Activated naive CD8-positive, alpha-beta T cell (primary cell): Measurements from ENCODE around the gene SYT1.

Experiments used
- H3K27ac Mint-ChIP-seq: one replicate; pipeline ENCODE4 v1.8.0; 2021; ENCODE audit warnings: mixed read lengths
- H3K27me3 Mint-ChIP-seq: one replicate; pipeline ENCODE4 v1.8.0; 2021; ENCODE audit warnings: mixed read lengths
- H3K36me3 Mint-ChIP-seq: one replicate; pipeline ENCODE4 v1.8.0; 2021; ENCODE audit warnings: mixed read lengths
- H3K4me1 Mint-ChIP-seq: one replicate; pipeline ENCODE4 v1.8.0; 2021; ENCODE audit warnings: low read depth, mixed read lengths
- H3K4me3 Mint-ChIP-seq: one replicate; pipeline ENCODE4 v1.8.0; 2021; ENCODE audit warnings: mild to moderate bottlenecking, mixed read lengths
- H3K9me3 Mint-ChIP-seq: one replicate; pipeline ENCODE4 v1.8.0; 2021; ENCODE audit warnings: low read depth, mixed read lengths

Gene SYT1

GRCh38 chr12:79337662-79338290 lies 473.2 kb downstream of the SYT1 start:
- no peaks in the 10 kb centered on the region for H3K27me3 Mint-ChIP-seq
- H3K36me3 Mint-ChIP-seq, result no peaks in the 10 kb centered on the region
- no peak overlapping the region for H3K4me3 Mint-ChIP-seq
- no peak overlapping the region for H3K27ac Mint-ChIP-seq
- no peaks in the 10 kb centered on the region for H3K4me1 Mint-ChIP-seq
- no peaks in the 10 kb centered on the region for H3K9me3 Mint-ChIP-seq

GRCh38 chr12:79344855-79345847 lies 480.6 kb downstream of the SYT1 start:
- H3K9me3 Mint-ChIP-seq, result no peaks in the 10 kb centered on the region
- no peak overlapping the region for H3K27ac Mint-ChIP-seq
- H3K4me3 Mint-ChIP-seq, result no peak overlapping the region

GRCh38 chr12:79347866-79348265 lies 483.3 kb downstream of the SYT1 start:
- no peaks in the 10 kb centered on the region for H3K36me3 Mint-ChIP-seq
- H3K4me1 Mint-ChIP-seq, result no peaks in the 10 kb centered on the region
- no peaks in the 10 kb centered on the region for H3K27me3 Mint-ChIP-seq
- H3K27ac Mint-ChIP-seq, result no peak overlapping the region
- H3K9me3 Mint-ChIP-seq, result no peaks in the 10 kb centered on the region
- no peak overlapping the region for H3K4me3 Mint-ChIP-seq

More at GRCh38 chr12:79344855-79345847, 480.6 kb downstream of the SYT1 start:
- Mint-ChIP-seq H3K4me1 (no peaks in the 10 kb centered on the region), H3K36me3 (no peaks in the 10 kb centered on the region), H3K27me3 (no peaks in the 10 kb centered on the region)

GRCh38 chr12:79351251-79351650 lies 486.7 kb downstream of the SYT1 start:
- H3K27me3 Mint-ChIP-seq, result no peaks in the 10 kb centered on the region
- no peaks in the 10 kb centered on the region for H3K9me3 Mint-ChIP-seq
- H3K27ac Mint-ChIP-seq, result no peak overlapping the region
- no peaks in the 10 kb centered on the region for H3K36me3 Mint-ChIP-seq
- no peak overlapping the region for H3K4me3 Mint-ChIP-seq
- no peaks in the 10 kb centered on the region for H3K4me1 Mint-ChIP-seq

GRCh38 chr12:79356216-79356615 lies 491.6 kb downstream of the SYT1 start:
- H3K36me3 Mint-ChIP-seq, result no peaks in the 10 kb centered on the region

GRCh38 chr12:79357048-79357447 lies 492.5 kb downstream of the SYT1 start:
- H3K36me3 Mint-ChIP-seq, result no peaks in the 10 kb centered on the region
- no peaks in the 10 kb centered on the region for H3K9me3 Mint-ChIP-seq

More at GRCh38 chr12:79356216-79356615, 491.6 kb downstream of the SYT1 start:
- Mint-ChIP-seq H3K27ac (no peak overlapping the region), H3K4me1 (no peaks in the 10 kb centered on the region), H3K27me3 (peaks cover 2% of the 10 kb centered on the region), H3K9me3 (no peaks in the 10 kb centered on the region), H3K4me3 (no peak overlapping the region)

GRCh38 chr12:79358716-79359300 lies 494.2 kb downstream of the SYT1 start:
- H3K9me3 Mint-ChIP-seq, result no peaks in the 10 kb centered on the region
- H3K36me3 Mint-ChIP-seq, result no peaks in the 10 kb centered on the region
- H3K4me1 Mint-ChIP-seq, result no peaks in the 10 kb centered on the region
- no peak overlapping the region for H3K4me3 Mint-ChIP-seq
- no peak overlapping the region for H3K27ac Mint-ChIP-seq
- peaks cover 2% of the 10 kb centered on the region for H3K27me3 Mint-ChIP-seq

More at GRCh38 chr12:79357048-79357447, 492.5 kb downstream of the SYT1 start:
- H3K4me3 Mint-ChIP-seq, result no peak overlapping the region
- H3K27ac Mint-ChIP-seq, result no peak overlapping the region
- H3K4me1 Mint-ChIP-seq, result no peaks in the 10 kb centered on the region
- peaks cover 2% of the 10 kb centered on the region for H3K27me3 Mint-ChIP-seq

GRCh38 chr12:79360286-79360685 lies 495.7 kb downstream of the SYT1 start:
- H3K36me3 Mint-ChIP-seq, result no peaks in the 10 kb centered on the region
- H3K27me3 Mint-ChIP-seq, result peaks cover 2% of the 10 kb centered on the region
- H3K4me1 Mint-ChIP-seq, result no peaks in the 10 kb centered on the region
- H3K27ac Mint-ChIP-seq, result no peak overlapping the region
- no peaks in the 10 kb centered on the region for H3K9me3 Mint-ChIP-seq
- no peak overlapping the region for H3K4me3 Mint-ChIP-seq

GRCh38 chr12:79360936-79361335 lies 496.4 kb downstream of the SYT1 start:
- no peaks in the 10 kb centered on the region for H3K36me3 Mint-ChIP-seq
- H3K4me3 Mint-ChIP-seq, result no peak overlapping the region
- no peaks in the 10 kb centered on the region for H3K4me1 Mint-ChIP-seq
- H3K9me3 Mint-ChIP-seq, result no peaks in the 10 kb centered on the region
- no peak overlapping the region for H3K27ac Mint-ChIP-seq
- H3K27me3 Mint-ChIP-seq, result peaks cover 2% of the 10 kb centered on the region

GRCh38 chr12:79364197-79364596 lies 499.6 kb downstream of the SYT1 start:
- Mint-ChIP-seq H3K4me3 (no peak overlapping the region), H3K9me3 (peaks cover 3% of the 10 kb centered on the region), H3K27me3 (peaks cover 2% of the 10 kb centered on the region), H3K27ac (no peak overlapping the region), H3K36me3 (no peaks in the 10 kb centered on the region), H3K4me1 (no peaks in the 10 kb centered on the region)

GRCh38 chr12:79366374-79366773 lies 501.8 kb downstream of the SYT1 start:
- H3K4me3 Mint-ChIP-seq, result no peak overlapping the region
- H3K9me3 Mint-ChIP-seq, result peaks cover 8% of the 10 kb centered on the region
- no peaks in the 10 kb centered on the region for H3K27me3 Mint-ChIP-seq
- no peaks in the 10 kb centered on the region for H3K4me1 Mint-ChIP-seq
- H3K27ac Mint-ChIP-seq, result no peak overlapping the region
- H3K36me3 Mint-ChIP-seq, result no peaks in the 10 kb centered on the region

- Mint-ChIP-seq H3K36me3 (no peaks in the 10 kb centered on the region), H3K9me3 (peaks cover 8% of the 10 kb centered on the region), H3K4me3 (no peak overlapping the region), H3K27me3 (no peaks in the 10 kb centered on the region), H3K27ac (no peak overlapping the region), H3K4me1 (no peaks in the 10 kb centered on the region)
Observed at GRCh38 chr12:79367032-79367589, 502.5 kb downstream of the SYT1 start.

GRCh38 chr12:79370021-79370420 lies 505.4 kb downstream of the SYT1 start:
- Mint-ChIP-seq H3K27ac (no peak overlapping the region), H3K36me3 (no peaks in the 10 kb centered on the region), H3K27me3 (no peaks in the 10 kb centered on the region), H3K4me3 (no peak overlapping the region), H3K4me1 (no peaks in the 10 kb centered on the region), H3K9me3 (peaks cover 8% of the 10 kb centered on the region)

GRCh38 chr12:79371226-79371625 lies 506.7 kb downstream of the SYT1 start:
- Mint-ChIP-seq H3K27me3 (no peaks in the 10 kb centered on the region), H3K4me1 (no peaks in the 10 kb centered on the region), H3K36me3 (no peaks in the 10 kb centered on the region), H3K9me3 (peaks cover 8% of the 10 kb centered on the region), H3K4me3 (no peak overlapping the region), H3K27ac (no peak overlapping the region)
